GM19193 (cell line): Measurements from ENCODE around the gene DIAPH1.

Experiments
- POLR2A ChIP-seq: IDR thresholded peaks from 4 replicates; pipeline ENCODE4 v1.6.1; 2011; ENCODE audit not compliant: insufficient read depth, insufficient read length; ENCODE audit errors: extremely low read depth

The DIAPH1 gene

GRCh38 chr5:141647242-141647641 is 28.4 kb upstream of the DIAPH1 start:
- no peak for TF ChIP-seq POLR2A

DNA sequence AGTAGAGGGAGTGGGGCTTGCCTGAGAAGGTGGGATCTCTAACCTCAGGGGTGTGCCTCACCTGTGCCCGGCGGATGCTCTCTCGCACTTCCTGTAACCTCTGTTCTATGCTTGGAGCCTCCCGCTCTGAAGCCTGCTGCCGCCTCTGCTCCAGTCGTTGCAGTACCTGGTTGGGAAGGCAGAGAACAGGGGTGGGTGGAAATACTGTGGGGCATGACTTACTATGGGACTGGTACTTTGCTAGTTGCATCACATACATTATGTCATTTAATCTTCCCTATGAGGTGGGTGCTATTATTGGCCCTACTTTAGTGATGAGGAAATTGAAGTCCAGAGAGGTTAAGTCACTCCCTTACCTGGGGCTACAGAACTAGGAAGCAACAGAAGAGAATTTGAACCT is 27.2 kb upstream of the DIAPH1 start:
- no peak for TF ChIP-seq POLR2A

- no peak for TF ChIP-seq POLR2A
Observed at GRCh38 chr5:141641634-141642267, 23.0 kb upstream of the DIAPH1 start.

- TF ChIP-seq POLR2A, result no peak
Observed at GRCh38 chr5:141640698-141641097, 21.9 kb upstream of the DIAPH1 start.

DNA sequence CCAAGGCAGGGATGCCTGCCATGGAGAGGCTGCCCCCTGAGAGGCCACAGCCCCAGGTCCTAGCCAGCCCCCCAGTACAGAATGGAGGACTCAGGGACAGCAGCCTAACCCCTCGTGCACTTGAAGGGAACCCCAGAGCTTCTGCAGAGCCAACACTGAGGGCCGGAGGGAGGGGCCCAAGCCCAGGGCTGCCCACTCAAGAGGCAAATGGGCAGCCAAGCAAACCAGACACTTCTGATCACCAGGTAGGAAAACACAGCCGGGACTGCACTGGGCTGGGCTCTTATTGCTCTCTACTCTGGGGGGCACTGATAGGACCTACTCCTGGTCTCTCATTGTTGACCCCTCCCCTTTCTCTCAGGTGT is 21.2 kb upstream of the DIAPH1 start:
- TF ChIP-seq POLR2A, result no peak

DNA sequence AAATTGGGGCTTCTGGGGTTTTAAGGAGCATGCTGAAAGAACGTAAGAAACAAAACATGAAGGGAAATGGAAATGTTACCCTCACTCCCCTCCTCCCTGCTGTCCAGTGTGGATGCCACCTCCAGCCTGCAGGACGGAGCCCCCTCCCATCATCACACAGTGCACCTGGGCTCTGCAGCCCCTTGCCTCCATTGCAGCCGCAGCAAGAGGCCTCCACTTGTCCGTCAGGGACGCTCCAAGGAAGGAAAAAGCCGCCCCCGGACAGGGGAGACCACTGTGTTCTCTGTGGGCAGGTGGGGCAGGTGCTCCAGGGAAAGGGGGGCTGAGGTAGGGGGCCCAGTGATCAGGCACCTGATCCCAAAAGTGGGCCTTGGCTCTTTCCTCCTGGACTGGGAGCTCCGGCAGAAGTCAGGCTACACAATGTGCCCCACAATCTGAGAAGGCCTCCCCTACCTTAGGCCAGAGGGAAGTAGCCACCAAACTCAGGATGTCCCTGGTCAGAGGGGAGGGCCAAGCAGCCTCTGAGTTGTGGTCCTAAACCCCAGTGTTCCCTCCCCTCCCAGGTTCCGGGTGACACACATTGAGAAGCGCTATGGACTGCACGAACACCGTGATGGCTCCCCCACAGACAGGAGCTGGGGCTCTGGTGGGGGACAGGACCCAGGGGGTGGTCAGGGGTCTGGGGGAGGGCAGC is 20.7 kb upstream of the DIAPH1 start:
- TF ChIP-seq POLR2A, result no peak

DNA sequence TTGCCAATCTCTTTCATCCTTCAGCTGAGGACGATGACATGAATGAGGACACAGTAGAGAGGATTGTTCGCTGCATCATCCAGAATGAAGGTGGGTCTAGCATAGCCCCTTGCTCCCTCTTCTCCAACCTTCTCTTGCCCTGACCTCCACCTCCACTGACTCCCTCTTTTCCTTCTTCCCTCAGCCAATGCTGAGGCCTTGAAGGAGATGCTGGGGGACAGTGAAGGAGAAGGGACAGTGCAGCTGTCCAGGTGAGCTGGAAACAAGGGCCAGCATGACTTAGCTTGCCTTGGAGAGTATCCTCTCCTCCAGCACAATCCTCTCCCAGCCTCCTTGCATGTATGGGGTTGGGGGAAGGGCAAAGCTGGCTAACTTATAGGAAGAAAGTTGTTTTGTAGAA is 20.0 kb upstream of the DIAPH1 start:
- no peak for TF ChIP-seq POLR2A

DNA sequence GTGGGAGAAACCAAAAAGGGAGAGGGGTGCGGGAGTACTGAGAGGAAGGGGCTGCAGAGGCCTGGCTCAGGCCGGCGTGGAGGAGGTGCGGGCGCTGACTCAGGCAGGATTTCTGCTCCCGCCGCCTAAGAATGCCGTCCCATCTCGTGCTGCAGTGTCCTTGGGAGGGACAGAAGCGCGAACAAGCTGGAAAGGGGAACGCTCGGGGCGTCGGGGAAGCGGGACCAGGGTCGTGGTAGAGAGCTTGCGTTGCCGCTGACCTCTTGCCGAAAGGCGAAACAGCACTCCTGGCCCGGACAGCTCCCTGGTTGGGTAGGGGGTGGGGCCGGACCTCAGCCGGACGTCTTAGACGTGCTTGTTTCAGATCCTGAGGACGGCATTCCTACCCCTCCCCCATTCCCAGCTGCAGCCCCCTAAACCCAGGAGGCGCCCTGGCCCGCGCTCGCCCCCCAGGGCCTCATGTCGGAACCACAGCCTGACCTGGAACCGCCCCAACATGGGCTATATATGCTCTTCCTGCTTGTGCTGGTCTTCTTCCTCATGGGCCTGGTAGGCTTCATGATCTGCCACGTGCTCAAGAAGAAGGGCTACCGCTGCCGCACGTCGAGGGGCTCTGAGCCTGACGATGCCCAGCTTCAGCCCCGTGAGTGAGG is 19.1 kb upstream of the DIAPH1 start:
- no peak for TF ChIP-seq POLR2A

DNA sequence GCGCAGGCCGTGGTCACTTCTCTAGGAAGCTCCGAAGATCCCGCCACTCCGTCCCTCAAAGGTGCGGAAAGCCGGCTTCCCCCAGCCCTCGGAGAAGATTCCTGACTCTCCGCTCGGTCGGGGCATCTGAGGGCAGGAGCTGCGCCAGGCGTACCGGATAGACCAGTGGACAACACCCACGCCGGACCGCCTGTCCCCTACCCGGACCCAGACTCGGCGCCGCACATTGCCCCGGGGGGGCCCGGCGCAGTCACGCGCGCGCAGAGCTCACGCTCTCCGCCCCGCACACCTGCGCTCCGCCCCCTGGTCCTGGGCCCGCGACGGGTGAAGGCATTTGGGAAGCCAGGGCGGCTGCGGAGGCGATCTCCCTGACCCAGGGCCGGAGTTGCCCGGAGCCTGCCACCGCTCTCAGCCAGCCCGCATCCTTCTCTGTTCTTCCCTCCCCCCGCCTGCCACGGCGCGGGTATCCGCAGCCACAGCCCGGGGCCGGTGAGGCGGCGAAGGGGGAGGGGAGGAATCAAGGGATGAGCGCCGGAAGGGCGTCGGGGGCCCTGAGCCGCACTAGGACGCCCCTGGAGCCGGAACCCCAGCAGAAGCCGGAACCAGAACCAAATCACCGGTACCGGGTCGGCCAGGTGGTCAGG is 18.4 kb upstream of the DIAPH1 start:
- no peak for TF ChIP-seq POLR2A

DNA sequence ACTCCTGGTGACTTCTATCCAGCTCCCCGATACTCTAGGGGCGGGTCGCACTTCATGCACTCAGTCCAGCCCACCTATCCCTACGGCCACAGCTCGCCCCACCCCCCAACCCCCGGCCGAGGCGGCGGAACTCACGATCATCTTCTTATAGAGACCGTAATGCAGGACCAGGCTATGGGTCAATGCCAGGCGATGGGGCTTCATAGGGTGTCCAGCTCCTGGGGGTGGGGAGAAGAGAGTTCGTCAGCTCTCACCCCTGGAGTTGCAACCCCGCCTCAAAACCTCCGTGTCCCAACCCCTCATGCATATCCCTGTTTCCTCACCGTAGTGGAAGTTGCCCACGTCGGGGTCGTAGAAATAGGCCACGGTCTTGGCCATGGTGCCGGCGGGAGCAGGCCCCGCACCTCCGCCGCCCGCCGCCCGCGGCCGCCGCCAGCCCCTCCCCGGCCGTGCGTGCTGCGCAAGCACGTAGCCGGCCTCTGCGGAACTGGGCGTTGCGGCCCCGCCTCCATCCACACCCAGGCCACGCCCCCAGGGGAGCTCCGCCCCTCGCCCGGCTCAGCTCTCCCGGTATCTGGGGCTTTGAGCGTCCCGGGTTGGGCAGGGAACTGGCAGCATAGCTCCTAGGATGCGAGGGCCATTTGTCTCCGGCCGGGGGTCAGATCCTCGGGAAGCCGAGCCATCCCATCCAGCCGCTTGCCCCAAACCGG is 17.8 kb upstream of the DIAPH1 start, which contains the start of the genes HDAC3 and RELL2:
TSS of gene HDAC3 (minus strand) at position 437 of the 710 bp plus-strand sequence. CDS start at position 378, 59 bp downstream.
TSS of gene RELL2 (plus strand) at position 585 of the 710 bp plus-strand sequence. CDS start 1,229 bp downstream, outside the sequence.
- TF ChIP-seq POLR2A, result peak; percentile 83

GRCh38 chr5:141636106-141636412 is 17.3 kb upstream of the DIAPH1 start:
- TF ChIP-seq POLR2A, result no peak

GRCh38 chr5:141635646-141636045 is 16.8 kb upstream of the DIAPH1 start:
- no peak for TF ChIP-seq POLR2A

GRCh38 chr5:141634720-141635119 is 15.9 kb upstream of the DIAPH1 start:
- TF ChIP-seq POLR2A, result no peak

DNA sequence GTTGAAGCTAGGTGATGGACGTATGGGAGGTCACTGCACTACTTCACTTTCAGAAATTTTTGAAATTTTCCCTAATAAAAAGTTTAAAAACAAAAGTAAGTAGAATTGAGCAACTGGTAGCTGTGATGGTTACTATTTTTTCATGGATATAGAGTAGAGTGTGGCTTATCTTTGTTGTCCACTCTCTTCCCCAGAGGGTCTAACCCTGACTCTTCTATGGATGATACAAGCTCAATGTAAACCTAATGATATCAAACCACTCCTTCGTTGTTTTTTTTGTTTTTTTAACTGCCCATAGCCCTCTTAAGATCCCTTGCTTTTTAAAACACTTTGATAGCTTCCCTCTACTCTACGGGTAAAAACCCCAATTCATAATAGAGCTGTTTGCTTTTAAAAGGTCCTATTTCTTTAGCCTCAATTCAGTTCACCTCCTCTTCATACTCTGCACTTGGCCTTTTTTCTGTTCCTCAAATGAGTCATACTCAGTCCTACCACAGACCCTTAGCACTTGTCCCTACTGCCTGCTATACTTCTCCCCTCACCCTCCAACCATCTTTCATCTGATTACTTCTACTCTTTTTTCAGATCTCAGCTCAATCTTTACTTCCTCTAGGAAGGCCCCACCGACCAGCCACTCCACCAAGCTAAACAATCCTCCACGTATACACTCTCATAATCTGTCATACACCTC is 15.2 kb upstream of the DIAPH1 start:
- TF ChIP-seq POLR2A, result no peak
